Activated CD8-positive, alpha-beta memory T cell treated with anti-CD3 and anti-CD28 coated beads, Interleukin-2, amount 50 U/mL, for 4 hours (primary cell): ENCODE measurements around the gene FABP1.

Source experiments
- DNase-seq: peaks from one replicate; pipeline ENCODE4 v3.0.0-alpha.2; 2020

The FABP1 gene

GRCh38 chr2:88074854-88075292 is 53.0 kb downstream of the FABP1 start:
- DNase-seq, result no peak

GRCh38 chr2:88074150-88074549 is 53.7 kb downstream of the FABP1 start:
- no peak for DNase-seq
